DND-41 (cell line): ENCODE measurements around the gene MYO16.

Experiments used
- EZH2 ChIP-seq: IDR thresholded peaks from 3 replicates; pipeline ENCODE4 v1.6.1; 2012; ENCODE audit warnings: borderline replicate concordance, low read depth, mild to moderate bottlenecking, moderate library complexity, low read length, inconsistent platforms; ENCODE audit not compliant: severe bottlenecking
- TF ChIP-seq, protein P1 (sequence below): IDR thresholded peaks from 2 replicates; pipeline ENCODE4 v1.5.1; 2012; ENCODE audit warnings: borderline replicate concordance, low read length, moderate library complexity, mild to moderate bottlenecking; ENCODE audit not compliant: poor library complexity, severe bottlenecking; ENCODE audit errors: extremely low read depth

DNA sequence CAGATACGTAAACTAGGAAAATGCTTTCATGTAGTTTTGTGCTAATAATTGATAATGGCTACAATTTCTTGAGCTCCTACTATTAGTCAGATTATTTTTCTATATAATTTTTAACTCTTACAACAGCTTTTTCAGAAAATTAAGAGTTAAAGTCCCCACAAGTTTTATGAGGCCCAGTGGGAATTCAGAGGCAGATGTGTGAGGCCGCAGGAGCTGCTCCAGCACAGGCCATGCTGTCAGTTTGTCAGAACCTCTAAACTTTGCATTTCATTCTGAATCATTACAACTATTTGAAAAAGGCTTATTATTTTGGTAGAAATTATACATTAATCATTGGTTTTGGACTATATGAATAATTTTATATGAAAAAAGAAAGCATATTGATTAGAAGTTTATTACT lies 370.8 kb downstream of the MYO16 start:
- TF ChIP-seq, protein P1, sequence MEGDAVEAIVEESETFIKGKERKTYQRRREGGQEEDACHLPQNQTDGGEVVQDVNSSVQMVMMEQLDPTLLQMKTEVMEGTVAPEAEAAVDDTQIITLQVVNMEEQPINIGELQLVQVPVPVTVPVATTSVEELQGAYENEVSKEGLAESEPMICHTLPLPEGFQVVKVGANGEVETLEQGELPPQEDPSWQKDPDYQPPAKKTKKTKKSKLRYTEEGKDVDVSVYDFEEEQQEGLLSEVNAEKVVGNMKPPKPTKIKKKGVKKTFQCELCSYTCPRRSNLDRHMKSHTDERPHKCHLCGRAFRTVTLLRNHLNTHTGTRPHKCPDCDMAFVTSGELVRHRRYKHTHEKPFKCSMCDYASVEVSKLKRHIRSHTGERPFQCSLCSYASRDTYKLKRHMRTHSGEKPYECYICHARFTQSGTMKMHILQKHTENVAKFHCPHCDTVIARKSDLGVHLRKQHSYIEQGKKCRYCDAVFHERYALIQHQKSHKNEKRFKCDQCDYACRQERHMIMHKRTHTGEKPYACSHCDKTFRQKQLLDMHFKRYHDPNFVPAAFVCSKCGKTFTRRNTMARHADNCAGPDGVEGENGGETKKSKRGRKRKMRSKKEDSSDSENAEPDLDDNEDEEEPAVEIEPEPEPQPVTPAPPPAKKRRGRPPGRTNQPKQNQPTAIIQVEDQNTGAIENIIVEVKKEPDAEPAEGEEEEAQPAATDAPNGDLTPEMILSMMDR: no peak
- TF ChIP-seq EZH2: no peak
